GM21737 (cell line): ENCODE measurements around the gene THYN1.
A peak's percentile ranks its signal among the peaks of the same experiment; 100 is the strongest.
"Not testable (repeated sequence)": the region's sequence is repeated elsewhere in the genome, so short reads cannot be mapped to it uniquely, and the experiment has no call there.

Experiments
- ATAC-seq: cut with Tn5 transposase; IDR thresholded peaks from one replicate; pipeline ENCODE4 v1.9.1; 2021; ENCODE audit warnings: mild to moderate bottlenecking, moderate library complexity; ENCODE audit not compliant: unreplicated experiment

THYN1 gene

GRCh38 chr11:134253188-134253993, at the start of gene THYN1, which contains the start of gene ACAD8:
Gene THYN1, minus strand, starts transcription at chr11:134253352. Its CDS starts 470 bp downstream, at chr11:134252882.
Gene ACAD8, plus strand, starts transcription at chr11:134253568. Its CDS starts 33 bp downstream, at chr11:134253601.
- peak; percentile 100 for ATAC-seq

- ATAC-seq = no peak
Observed at GRCh38 chr11:134294664-134295063, 41.5 kb upstream of the THYN1 start.

GRCh38 chr11:134293119-134294113, 40.3 kb upstream of the THYN1 start:
- ATAC-seq = no peak

DNA sequence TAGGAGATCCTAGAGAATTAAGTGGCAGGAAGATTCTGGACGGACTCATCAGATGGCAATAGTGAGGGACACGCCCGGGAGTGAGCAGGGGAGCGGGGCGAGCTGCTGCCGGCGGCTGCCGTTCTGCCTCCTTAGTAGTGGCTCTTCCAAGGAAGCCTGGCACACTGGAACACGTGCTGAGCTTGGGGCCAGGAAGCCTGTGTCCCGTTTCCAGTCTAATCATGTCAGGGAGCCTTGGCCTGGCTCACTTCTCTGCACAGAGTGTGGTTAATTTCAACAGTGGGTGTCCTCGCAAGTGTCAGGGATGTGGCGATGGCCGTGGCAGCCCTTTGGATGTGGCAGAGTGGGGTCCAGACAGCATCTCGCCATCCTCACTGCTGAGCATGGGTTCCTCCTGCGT, 39.5 kb upstream of the THYN1 start:
- no peak for ATAC-seq

DNA sequence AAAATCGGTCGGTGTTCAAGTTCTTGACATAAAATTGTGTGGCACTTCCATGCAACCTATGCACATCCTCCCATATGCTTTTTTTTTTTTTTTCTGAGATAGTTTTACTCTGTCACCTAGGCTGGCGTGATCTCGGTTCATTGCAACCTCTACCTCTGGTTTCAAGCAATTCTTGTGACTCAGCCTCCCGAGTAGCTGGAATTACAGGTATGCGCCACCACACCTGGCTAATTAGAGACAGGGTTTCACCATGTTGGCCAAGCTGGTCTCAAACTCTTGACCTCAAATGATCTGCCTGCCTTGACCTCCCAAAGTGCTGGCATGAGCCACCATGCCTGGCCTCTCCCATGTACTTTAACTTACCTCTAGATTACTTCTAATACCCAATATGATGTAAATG, 38.0 kb upstream of the THYN1 start:
- no peak for ATAC-seq

DNA sequence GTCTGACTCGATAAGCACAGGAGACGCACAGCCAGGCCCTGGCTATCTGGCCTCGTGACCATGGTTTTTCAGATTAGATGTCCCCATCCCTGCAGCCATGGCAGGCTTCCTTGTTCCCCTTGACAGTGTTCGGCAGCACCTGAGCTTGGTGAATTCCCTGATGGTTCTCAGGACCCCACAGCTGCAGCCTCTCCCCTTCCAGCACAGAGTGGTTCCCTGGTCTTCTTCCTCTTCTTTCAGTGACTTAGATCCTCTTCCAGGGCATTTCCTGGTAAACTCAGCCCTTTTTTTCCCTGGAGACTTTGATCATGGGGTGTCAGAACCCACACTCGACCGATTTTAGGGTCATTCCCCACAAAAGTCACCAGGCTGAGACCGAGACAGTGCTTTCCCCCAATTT, 37.5 kb upstream of the THYN1 start:
- ATAC-seq = no peak

DNA sequence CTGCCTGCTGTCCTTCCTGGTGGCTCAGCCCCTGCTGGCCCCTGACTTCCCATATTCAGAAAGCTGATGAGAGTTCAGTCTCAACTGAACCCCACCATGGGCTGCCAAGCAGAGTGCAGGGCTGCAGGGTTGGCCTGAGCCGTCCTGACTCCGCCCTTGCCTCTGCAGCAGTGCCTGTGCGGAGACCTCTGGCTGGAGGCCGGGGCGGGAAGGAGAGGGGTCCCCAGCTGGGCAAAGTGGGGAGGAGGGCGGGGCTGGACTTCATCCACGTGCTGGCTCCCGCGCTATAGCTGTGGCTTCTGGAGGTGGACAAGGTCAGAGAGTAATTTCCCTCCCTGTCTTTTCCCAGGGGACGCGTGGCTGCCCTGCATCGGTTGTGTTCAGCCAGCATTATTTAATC, 36.6 kb upstream of the THYN1 start:
- ATAC-seq = no peak

GRCh38 chr11:134289167-134289566, 36.0 kb upstream of the THYN1 start:
- no peak for ATAC-seq

DNA sequence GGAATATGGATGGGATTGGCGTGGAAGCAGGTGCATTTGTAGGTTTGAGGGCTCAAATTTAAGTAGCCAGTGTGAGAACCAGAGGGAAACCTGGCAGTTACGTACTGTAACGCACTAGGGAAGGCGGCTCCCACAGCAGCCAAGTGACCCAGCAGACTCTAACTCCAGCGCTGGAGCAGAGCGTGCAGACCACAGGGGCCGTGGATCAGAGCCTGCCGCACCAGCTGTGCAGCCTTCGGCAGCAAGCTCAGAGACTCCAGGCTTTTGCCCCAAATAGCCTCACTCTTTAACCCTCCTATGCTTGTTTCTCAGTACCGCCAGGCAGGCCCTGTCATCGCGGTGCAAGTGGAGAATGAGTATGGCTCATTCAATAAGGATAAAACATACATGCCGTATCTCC, 35.3 kb upstream of the THYN1 start:
- no peak for ATAC-seq

DNA sequence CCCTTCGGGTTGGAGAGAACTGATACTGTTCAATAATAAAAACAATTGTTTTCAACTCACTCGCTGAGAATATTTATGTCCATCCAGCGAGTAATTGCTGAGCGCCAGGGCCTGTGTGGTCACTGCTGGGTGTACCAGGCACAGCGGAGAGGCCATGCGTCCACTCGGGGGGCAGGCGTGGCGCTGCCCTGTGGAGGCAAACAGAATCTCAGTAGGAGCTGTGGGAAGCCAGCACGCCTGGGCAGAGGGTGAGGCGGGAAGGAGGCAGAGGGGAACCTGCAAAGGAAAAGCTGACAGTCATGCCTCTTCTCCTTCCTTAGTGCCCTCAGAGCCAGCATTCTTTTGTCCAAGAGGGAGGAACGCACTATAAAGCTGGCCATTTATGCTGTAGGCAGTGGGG, 34.4 kb upstream of the THYN1 start:
- ATAC-seq = no peak

GRCh38 chr11:134284349-134284748, 31.2 kb upstream of the THYN1 start:
- not testable (repeated sequence) for ATAC-seq

DNA sequence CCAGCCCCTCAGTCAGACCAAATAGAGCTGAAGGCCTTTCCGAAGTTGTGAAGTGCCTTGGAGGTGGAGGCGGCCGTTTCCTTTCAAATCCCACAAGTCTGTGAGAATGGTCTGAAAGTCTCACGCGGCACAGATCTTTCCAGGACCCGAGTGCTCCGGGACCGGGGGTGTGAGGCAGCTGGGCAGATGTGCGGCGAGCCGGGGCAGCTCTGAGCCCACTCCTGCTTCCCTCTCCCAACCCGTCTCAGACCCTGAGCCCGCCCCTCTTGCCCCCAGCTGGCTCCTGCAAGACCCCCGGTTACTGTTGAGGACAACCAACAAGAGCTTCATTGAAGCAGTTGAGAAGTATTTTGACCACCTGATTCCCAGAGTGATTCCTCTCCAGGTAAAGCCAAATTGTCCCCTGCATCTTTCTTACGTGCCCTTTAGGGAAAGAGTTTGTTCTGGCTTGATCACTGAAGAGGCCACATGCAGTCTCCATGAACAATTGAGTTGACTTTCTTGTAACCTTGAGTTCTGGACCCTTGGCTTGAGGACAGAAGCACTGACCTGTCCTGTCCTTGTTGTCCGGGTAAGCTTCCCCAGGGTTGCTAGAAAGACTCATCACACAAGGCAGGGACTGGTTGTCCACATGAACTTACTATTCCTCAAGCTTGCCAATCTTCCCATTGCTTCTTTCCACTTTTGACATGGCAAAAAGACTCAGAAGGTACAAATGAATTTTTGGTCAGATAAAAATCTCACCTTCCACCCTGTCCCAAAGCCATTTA, 30.5 kb upstream of the THYN1 start:
- ATAC-seq = no peak

- ATAC-seq = no peak
Observed at GRCh38 chr11:134282121-134283045, 29.2 kb upstream of the THYN1 start.

GRCh38 chr11:134281635-134282034, 28.5 kb upstream of the THYN1 start:
- not testable (repeated sequence) for ATAC-seq

- no peak for ATAC-seq
Observed at GRCh38 chr11:134278356-134278755, 25.2 kb upstream of the THYN1 start.

GRCh38 chr11:134277183-134278001, 24.2 kb upstream of the THYN1 start:
- no peak for ATAC-seq

GRCh38 chr11:134276396-134277182, 23.4 kb upstream of the THYN1 start:
- no peak for ATAC-seq
